Suppressor macrophage treated with lipopolysaccharide for 4 hours (primary cell): ENCODE data around the gene TESPA1.
A peak's percentile ranks its signal among the peaks of the same experiment; 100 is the strongest.

Experiments used
- DNase-seq: peaks from one replicate; pipeline ENCODE4 v3.0.0-alpha.2; 2020

The TESPA1 gene

DNA sequence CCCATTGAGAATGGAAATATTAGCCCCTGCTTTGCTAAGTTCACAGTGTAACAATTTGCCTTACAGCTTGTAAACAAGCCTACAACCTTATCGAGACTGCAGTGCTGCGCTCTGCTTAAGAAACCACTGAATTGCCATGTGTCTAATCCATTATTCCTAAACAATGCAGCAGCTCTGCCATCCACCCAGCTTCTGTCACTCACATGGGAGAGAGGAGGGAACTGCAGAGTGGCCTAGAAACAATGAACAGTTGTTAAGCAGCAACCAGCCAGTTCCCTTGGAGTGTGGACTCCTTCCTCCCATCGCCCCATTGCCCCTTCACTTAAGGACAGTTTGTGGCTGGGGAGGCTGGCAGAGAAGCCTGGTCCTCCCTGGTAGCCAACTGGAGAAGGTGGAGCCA lies 42.9 kb downstream of the TESPA1 start:
- no peak for DNase-seq

DNA sequence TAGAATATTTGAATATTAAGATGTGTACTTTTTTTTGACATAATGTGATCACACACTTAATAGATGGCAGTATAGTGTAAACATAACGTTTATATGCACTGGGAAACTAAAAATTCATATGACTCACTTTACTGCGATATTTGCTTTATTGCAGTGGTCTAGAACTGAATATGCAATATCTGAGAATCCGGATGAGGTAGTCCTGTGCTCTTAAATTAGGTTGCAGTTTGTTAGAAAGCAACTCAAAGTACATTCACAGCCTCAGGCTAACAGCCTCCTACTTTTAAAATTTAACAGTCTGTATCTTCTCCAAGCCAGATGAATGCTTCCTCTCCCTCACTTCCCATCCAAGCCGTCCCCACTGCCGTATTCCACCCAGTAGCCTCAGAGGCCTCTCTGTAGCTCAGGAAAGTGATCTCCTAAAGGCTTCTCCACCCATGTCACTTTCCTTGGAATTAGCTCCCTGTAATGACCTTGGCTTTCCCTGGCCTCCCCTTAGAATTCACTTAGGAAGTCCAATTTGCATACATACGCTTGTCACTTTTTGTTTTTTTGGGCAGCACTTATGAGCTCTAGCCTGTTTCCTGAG lies 43.7 kb downstream of the TESPA1 start:
- DNase-seq, result no peak

DNA sequence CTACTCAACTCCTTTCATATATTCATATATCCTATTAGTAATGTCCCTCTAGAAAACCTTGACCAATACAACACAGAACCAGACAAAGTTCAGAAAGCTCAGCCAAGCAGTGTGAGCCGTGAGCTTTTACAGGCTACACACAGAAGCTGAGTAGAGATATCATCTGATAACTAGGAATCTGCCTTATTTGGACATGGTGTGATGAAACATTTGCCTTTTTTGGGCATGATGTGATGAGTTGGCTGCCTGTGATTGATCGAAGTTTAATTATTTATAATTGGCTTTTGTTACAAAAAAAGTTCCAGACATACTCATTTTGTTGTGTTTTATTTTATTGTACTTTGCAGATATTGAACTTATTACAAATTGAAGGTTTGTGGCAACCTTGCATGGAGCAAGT lies 46.6 kb downstream of the TESPA1 start:
- no peak for DNase-seq

DNA sequence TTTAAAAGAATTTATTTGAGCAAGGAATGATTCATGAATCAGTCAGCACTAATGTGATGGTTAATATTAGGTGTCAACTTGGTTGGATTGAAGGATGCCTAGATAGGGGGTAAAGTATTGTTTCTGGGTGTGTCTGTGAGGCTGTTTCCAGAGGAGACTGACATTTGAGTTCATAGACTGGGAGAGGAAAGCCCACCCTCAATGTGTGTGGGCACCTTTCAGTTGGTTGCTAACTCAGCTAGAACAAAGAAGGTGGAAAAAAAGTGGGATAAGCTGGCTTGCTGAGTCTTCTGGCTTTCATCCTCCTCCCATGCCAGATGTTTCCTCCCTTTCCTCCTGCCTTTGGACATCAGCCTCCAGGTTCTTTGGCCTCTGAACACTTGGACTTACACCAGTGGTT lies 47.2 kb downstream of the TESPA1 start:
- DNase-seq, result no peak

DNA sequence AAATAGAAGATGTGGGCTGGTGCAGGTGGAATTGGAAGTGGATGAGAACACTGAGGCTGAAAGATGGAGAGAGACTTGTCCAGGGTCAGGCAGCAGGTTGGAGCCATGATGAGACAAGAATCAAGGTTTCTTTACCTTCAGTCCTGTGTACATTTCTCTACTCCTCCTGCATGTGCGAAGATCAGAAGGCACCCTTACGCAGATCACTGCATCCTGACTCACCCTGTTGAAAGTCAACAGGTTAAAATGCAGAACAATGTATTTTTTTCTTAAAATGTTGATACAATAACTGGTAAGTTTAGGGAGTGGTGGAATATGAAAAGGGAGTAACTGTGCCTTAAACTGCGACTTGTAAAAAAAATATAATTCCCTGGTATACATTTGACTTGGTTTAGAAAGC lies 47.8 kb downstream of the TESPA1 start:
- no peak for DNase-seq

DNA sequence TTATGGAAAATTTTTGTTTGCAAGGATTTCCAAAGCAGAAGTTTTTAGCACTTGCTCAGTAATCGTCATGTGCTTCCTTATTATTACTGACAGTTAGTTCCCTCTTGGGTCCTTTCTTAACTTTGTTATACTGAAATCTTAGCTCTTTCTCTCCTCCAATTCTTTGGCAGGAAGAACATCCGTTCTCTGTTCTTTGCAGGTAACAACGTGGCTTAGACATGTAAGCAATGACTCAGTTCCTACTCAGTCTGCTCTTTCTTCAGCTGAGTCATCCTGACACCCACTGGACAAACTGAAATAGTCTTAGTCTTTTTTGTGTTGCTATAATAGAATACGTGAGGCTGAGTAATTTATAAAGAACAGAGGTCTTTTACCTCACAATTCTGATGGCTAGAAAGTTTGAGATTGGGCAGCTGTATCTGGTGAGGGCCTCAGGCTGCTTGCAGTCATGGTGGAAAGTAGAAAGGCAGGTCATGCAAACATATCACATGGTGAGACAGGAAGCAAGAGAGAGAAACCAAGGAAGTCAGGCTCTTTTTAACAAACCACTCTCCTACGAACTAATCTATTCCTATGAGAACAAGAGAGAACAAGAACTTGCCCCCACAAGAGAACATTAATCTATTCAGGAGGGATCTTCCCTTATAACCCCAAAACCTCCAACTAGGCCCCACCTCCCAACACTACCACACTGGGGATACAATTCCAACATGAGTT lies 49.2 kb downstream of the TESPA1 start:
- peak; percentile 75 for DNase-seq

DNA sequence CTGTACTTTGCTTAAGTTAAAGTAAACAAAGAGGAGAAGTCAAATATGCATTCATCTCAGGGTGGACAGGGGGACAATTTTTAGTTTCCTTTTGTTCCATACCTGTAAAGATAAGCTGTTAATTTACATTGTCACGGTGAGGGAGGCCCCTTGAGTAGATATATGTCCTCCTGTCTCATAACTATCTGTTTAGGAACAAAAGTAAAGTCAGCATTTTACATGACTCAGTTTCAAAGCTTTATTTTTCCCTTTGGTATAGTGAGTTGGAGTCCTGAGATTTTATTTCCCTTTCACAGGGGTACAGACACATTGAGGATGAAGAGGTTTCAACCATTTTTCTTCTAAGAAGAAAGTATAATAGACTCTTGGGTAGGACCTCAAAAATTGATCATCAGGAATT lies 50.1 kb downstream of the TESPA1 start:
- no peak for DNase-seq

DNA sequence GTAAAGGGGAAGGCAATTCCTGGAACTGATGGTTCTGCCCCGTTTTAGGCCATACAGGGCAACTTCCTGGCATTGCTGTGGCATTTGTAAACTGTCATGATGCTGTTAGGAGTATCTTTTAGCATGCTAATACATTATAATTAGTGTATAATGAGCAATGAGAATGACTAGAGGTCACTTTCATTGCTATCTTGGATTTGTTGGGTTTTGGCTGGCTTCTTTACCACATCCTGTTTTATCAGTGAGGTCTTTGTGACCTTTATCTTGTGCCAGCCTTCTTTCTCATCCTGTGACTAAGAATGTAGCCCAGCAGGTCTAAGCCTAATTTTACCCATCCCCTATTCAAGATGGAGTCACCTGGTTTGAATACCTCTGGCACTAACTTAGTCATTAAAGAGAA lies 51.2 kb downstream of the TESPA1 start:
- DNase-seq, result peak; percentile 66

DNA sequence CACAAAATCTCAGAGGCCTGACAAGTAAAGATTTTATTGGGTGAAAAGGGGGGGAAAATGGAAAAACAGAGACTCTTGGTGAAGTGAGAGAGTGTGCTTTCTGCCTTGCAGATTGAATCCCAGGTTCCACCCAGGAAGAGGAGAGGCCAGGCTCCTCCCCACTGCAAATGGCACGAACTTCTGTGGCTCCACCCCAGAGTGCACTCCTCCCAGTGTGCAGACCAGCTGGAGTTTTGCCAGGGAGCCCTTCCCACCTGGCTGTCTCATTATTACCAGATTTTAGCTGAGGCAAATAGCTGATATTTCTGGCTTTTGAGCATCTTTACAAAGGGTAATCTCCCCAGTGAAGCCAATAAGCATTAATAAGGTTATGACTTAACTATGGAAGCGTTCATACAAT lies 51.9 kb downstream of the TESPA1 start:
- DNase-seq, result no peak

DNA sequence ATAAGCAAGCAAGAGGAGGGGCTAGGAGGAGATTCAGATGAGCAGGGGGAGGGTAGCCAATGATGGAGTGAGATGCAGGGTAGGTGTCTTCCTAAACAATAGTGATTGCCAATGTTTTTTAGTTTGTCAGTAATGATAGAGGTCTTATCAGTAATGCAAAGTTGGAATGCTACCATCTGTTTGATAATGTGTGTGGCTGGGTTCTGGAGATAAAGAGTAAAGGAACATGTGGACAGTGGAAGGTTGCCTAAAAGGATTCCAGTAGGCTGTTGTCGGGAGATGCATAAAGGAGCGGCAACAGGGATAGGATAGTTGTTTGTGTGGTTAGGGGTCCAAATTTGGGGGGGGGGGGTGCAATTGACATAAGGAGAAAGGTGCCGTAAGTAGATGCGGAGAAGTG lies 52.5 kb downstream of the TESPA1 start:
- DNase-seq, result no peak

DNA sequence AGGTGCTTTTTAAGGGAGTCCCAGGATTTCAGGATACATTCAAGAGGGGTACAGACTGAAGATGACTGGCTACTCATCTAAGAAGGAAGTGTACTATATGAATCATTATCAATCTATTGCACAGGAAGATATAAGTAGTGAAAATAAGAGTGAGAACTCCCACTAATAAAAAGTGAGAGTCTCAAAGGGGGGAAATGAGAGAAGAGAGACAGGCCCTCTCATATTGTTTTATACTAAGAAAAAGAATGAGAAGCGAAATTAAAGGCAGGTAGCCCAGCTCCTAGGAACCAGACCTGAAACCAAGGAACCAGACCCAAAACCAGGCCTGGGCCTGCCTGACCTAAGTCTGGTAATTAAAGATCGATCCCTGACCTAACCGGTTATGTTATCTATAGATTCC lies 54.6 kb downstream of the TESPA1 start:
- DNase-seq, result no peak

DNA sequence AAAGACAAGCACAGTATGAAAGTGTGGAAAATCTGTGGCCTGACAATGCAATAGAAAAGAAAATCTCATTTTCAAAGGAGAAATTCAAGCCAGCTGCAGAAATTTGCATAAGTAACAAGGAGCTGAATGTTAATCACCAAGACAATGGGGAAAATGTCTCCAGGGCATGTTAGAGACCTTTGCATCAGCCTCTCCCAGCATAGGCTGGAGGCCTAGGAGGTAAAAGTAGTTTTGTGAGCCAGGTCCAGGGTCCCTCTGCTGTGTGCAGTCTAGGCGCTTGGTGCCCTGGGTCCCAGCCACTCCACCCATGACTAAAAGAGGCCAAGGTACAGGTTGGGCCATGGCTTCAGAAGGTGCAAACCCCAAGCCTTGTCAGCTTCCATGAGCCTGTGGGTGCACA lies 58.3 kb downstream of the TESPA1 start:
- DNase-seq, result no peak

DNA sequence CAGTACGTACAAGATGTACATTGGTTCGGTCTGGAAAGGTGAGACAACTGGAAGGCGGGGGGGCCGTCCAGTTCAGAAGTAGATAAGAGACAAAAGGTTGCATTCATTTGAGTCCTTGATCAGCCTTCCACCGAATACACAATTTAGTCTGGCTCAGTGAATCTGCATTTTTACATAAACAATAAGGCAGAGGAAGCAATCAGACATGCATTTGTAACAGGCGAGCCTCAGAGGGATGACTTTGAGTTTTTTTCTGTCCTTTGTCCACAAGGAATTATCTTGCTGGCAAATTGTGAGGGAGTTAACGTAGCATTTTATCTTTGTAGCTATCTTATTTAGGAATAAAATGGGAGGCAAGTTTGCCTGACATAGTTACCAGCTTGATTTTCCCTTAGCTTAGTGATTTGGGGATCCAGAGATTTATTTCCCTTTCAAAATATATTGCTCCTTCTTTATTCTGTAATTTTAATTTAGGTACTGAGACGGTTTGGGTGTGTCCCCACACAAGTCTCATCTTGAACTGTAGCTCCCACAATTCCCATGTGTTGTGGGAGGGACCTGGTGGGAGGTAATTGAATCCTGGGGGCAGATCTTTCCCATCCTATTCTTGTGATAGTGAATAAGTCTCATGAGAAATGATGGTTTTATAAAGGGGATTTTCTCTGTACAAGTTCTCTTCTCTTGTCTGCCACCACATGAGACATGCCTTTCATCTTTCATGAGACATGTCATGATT lies 59.4 kb downstream of the TESPA1 start:
- no peak for DNase-seq

DNA sequence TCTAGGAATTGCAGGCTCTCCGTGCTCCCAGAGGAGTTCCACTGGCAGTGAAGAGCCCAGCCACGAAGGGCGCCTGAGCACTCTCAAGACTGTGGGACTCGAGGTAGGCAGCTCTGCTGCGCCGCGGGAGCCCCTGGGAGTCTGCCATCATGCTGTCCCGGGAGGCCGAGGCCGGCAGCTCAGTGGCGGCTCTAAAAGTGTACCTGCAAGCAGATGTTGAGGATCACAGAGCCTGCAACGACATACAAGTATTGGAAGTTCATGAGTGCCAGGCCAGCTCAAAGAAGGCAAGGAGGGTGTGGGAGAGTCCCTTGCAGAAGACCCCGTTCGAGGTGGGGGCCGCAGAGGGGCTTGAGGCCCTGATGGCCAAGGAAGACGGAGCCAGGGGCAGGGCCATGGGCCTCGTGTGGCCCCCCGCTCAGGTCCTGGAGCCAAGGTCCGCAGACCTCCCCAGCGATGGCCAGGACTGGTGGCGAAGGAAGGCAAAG lies 67.5 kb downstream of the TESPA1 start:
- no peak for DNase-seq
